PC-3 (cell line): Measurements from ENCODE around the gene NHS. TPM values are rescaled to one million over a fixed set of nuclear protein-coding genes. Genes with fewer than 3 reads are reported as not detected.

Source experiments
- ATAC-seq: fragments of 200-7000 bp; cut with Tn5 transposase; 2 replicates; pipeline ENCODE4 v1.9.1; 2020; ENCODE audit warnings: mild to moderate bottlenecking, moderate library complexity
- BruUV-seq: library from RNA; stranded (reverse); fragments of 400-500 nt; replicated peaks from 2 replicates; lab custom pipeline; 2021; lab: Mats Ljungman, UMichigan
- CTCF ChIA-PET: fragments of 300-600 bp; sonication (Branson Sonifier 250); formaldehyde crosslinking; loops from one replicate; lab custom pipeline; 2022; ENCODE audit warnings: antibody characterized with exemption; lab: Charles Lee
- POLR2A ChIA-PET: fragments of 300-600 bp; sonication (Branson Sonifier 250); formaldehyde crosslinking; loops from one replicate; lab custom pipeline; 2022; ENCODE audit warnings: antibody characterized with exemption; ENCODE audit not compliant: unreplicated experiment; lab: Charles Lee
- DNase-seq: peaks from one replicate; pipeline ENCODE4 v3.0.0-alpha.2; 2015
- H2AFZ ChIP-seq: fragments of 300-600 bp; sonication (generic); 2 replicates; pipeline ENCODE4 v1.6.0; 2016; ENCODE audit warnings: antibody characterized with exemption, low read length
- H3F3A ChIP-seq: fragments of 300-600 bp; sonication (generic); one replicate; pipeline ENCODE4 v1.6.0; 2017; ENCODE audit warnings: antibody characterized with exemption, low read length, control low read depth, mild to moderate bottlenecking; ENCODE audit not compliant: unreplicated experiment
- H3K27ac ChIP-seq: fragments of 300-600 bp; sonication (generic); 2 replicates; pipeline ENCODE4 v1.5.1; 2016; ENCODE audit warnings: mild to moderate bottlenecking, low read length
- H3K27me3 ChIP-seq: fragments of 300-600 bp; sonication (generic); 2 replicates; pipeline ENCODE4 v1.6.1; 2016; ENCODE audit warnings: low read length, mixed read lengths
- H3K36me3 ChIP-seq: fragments of 300-600 bp; sonication (generic); 2 replicates; pipeline ENCODE4 v1.6.1; 2016; ENCODE audit warnings: low read depth, mixed run types, low read length, mixed read lengths
- H3K4me1 ChIP-seq: fragments of 300-600 bp; sonication (generic); 2 replicates; pipeline ENCODE4 v1.5.1; 2016; ENCODE audit warnings: low read length; ENCODE audit not compliant: insufficient read depth
- H3K4me2 ChIP-seq: fragments of 300-600 bp; sonication (generic); 2 replicates; pipeline ENCODE4 v1.6.0; 2016; ENCODE audit warnings: low read length
- H3K4me3 ChIP-seq: fragments of 300-600 bp; sonication (generic); 2 replicates; pipeline ENCODE4 v1.5.1; 2016; ENCODE audit warnings: mild to moderate bottlenecking, low read length, mixed read lengths
- H3K79me2 ChIP-seq: fragments of 300-600 bp; sonication (generic); 2 replicates; pipeline ENCODE4 v1.6.1; 2017; ENCODE audit warnings: low read length, mixed read lengths
- H3K9ac ChIP-seq: fragments of 300-600 bp; sonication (generic); 2 replicates; pipeline ENCODE4 v1.6.0; 2016; ENCODE audit warnings: mild to moderate bottlenecking, low read length
- H3K9me2 ChIP-seq: fragments of 300-600 bp; sonication (generic); replicated peaks from 2 replicates; pipeline ENCODE4 v1.6.1; 2016; ENCODE audit warnings: mixed run types, low read length, mixed read lengths
- H3K9me3 ChIP-seq: fragments of 300-600 bp; sonication (generic); 2 replicates; pipeline ENCODE4 v1.6.1; 2016; ENCODE audit warnings: low read length, mixed read lengths
- H4K20me1 ChIP-seq: fragments of 300-600 bp; sonication (generic); 2 replicates; pipeline ENCODE4 v1.6.1; 2016; ENCODE audit warnings: low read length, mixed read lengths
- CTCF ChIP-seq: fragments of 300-600 bp; sonication (generic); conservative IDR thresholded peaks from 2 replicates; pipeline ENCODE4 v1.5.1; 2017; ENCODE audit warnings: antibody characterized with exemption, low read depth, mild to moderate bottlenecking, low read length
- EZH2 ChIP-seq: fragments of 300-600 bp; sonication (generic); IDR thresholded peaks from one replicate; pipeline ENCODE4 v1.6.1; 2017; ENCODE audit warnings: antibody characterized with exemption, mild to moderate bottlenecking, low read length; ENCODE audit not compliant: unreplicated experiment
- EZH2phosphoT487 ChIP-seq: fragments of 300-600 bp; sonication (generic); IDR thresholded peaks from 2 replicates; pipeline ENCODE4 v1.6.1; 2018; ENCODE audit warnings: mild to moderate bottlenecking, antibody characterized with exemption, low read length, borderline replicate concordance
- intact Hi-C: fragments of 100-400 bp; cut with micrococcal nuclease; formaldehyde crosslinking; loops from 2 replicates; pipeline ENCODE4 v1.9.0; 2023
- total RNA-seq: library from RNA; depleted of rRNA; stranded (reverse); fragments of >200 nt; gene quantifications from 2 replicates; pipeline ENCODE4 v1.2.3, GENCODE V29; 2014

NHS gene
- total RNA-seq, 1 experiment from 2014 or later, result 4.9 TPM

GRCh38 chrX:17773221-17773876, 398.3 kb downstream of the NHS start:
- no peaks in the 10 kb centered on the region for H3K4me1 ChIP-seq
- no peaks in the 10 kb centered on the region for H3K36me3 ChIP-seq
- no peak overlapping the region for H3K4me2 ChIP-seq
- CTCF ChIA-PET, result no interaction called here
- POLR2A ChIA-PET, result no interaction called here
- H3F3A ChIP-seq, result no peaks in the 10 kb centered on the region
- no TSS peak for BruUV-seq
- peaks cover 21% of the 10 kb centered on the region for H3K27me3 ChIP-seq
- TF ChIP-seq CTCF (no peak), EZH2phosphoT487 (no peak), EZH2 (no peak)
- DNase-seq, result no peak
- no peaks in the 10 kb centered on the region for H3K9me3 ChIP-seq
- H4K20me1 ChIP-seq, result no peaks in the 10 kb centered on the region
- ATAC-seq, result no peak
- H2AFZ ChIP-seq, result no peak overlapping the region
- H3K9me2 ChIP-seq, result no peaks in the 10 kb centered on the region
- intact Hi-C loops, result no loop called here
- no peak overlapping the region for H3K9ac ChIP-seq
- H3K4me3 ChIP-seq, result no peak overlapping the region
- no peak overlapping the region for H3K27ac ChIP-seq
- H3K79me2 ChIP-seq, result no peaks in the 10 kb centered on the region

GRCh38 chrX:17774053-17774452, 399.1 kb downstream of the NHS start:
- DNase-seq (no peak), ATAC-seq (no peak)
- Histone ChIP-seq H3K79me2 (no peaks in the 10 kb centered on the region), H3K36me3 (no peaks in the 10 kb centered on the region), H3K4me3 (no peak overlapping the region), H3F3A (no peaks in the 10 kb centered on the region), H3K4me2 (no peak overlapping the region), H3K9me3 (no peaks in the 10 kb centered on the region), H4K20me1 (no peaks in the 10 kb centered on the region), H3K27ac (no peak overlapping the region), H2AFZ (no peak overlapping the region), H3K4me1 (no peaks in the 10 kb centered on the region), H3K9me2 (no peaks in the 10 kb centered on the region), H3K27me3 (peaks cover 17% of the 10 kb centered on the region), H3K9ac (no peak overlapping the region)
- intact Hi-C loops, result no loop called here
- CTCF ChIA-PET, result no interaction called here
- POLR2A ChIA-PET, result no interaction called here
- no TSS peak for BruUV-seq
- TF ChIP-seq EZH2phosphoT487 (no peak), CTCF (no peak)

- no peaks in the 10 kb centered on the region for H3K9me2 ChIP-seq
- H3K9ac ChIP-seq, result no peak overlapping the region
- CTCF ChIA-PET, result no interaction called here
- intact Hi-C loops, result no loop called here
- no peak overlapping the region for H2AFZ ChIP-seq
- no peaks in the 10 kb centered on the region for H3K9me3 ChIP-seq
- 0 out of 2 replicates have a peak, but pooled peaks cover 5% of the 10 kb centered on the region for H3K27me3 ChIP-seq
- no peak overlapping the region for H3K27ac ChIP-seq
- ATAC-seq, result no peak
- H3K4me3 ChIP-seq, result no peak overlapping the region
- H3F3A ChIP-seq, result no peaks in the 10 kb centered on the region
- no peaks in the 10 kb centered on the region for H3K4me1 ChIP-seq
- H3K36me3 ChIP-seq, result no peaks in the 10 kb centered on the region
- no peak overlapping the region for H3K4me2 ChIP-seq
- TF ChIP-seq EZH2, result no peak
- no peak for TF ChIP-seq CTCF
- TF ChIP-seq EZH2phosphoT487, result no peak
- BruUV-seq, result no TSS peak
- no peaks in the 10 kb centered on the region for H4K20me1 ChIP-seq
- no peaks in the 10 kb centered on the region for H3K79me2 ChIP-seq
- no peak for DNase-seq
- POLR2A ChIA-PET, result no interaction called here
Observed at GRCh38 chrX:17778997-17779396, 404.0 kb downstream of the NHS start.
